ENCODE measurements around the gene PLOD1. TPM values are rescaled to one million over a fixed set of nuclear protein-coding genes. Genes with fewer than 3 reads are reported as not detected.

Gene PLOD1
- total and polyA plus RNA-seq, 2 donors: 12.8 to 13.7 TPM

DNA sequence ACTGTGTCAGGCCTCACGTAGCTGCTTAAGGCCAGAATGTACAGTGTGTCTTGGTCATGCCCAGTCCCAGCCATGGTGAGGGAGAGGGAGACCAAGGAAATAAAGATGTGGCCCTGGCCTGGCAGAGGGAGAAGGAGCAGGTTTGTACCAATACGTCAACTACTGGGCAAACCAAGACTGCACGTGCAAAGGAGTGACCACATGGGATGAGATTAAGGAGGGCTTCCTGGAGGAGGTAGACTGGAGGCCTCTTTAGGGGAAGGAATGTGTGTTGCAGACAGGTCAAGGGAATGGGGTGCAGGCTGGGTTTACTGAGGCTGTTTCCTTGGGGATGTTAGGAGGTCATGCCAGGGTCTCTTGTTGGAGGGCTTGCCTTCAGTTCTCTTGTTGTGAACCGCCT, 7.8 kb downstream of the PLOD1 start:
- H3K36me3 ChIP-seq (ENCODE audit: control insufficient read depth in 2 of 2, insufficient read depth in 2 of 2, low read length in 1 of 2): no peaks in the 10 kb centered on the region
- H3K4me1 ChIP-seq (ENCODE audit: control insufficient read depth in 2 of 2, insufficient read depth in 2 of 2, low read length in 2 of 2): no peaks in the 10 kb centered on the region
- H3K9me3 ChIP-seq (ENCODE audit: control insufficient read depth in 2 of 2, insufficient read depth in 1 of 2, low read length in 1 of 2): no peaks in the 10 kb centered on the region
- no peak for DNase-seq (ENCODE audit: low read depth in 6 of 9, low spot score in 9 of 9)
- no peaks in the 10 kb centered on the region for H3K27me3 ChIP-seq (ENCODE audit: control insufficient read depth in 2 of 2, insufficient read depth in 1 of 2, low read length in 1 of 2)
- no peak overlapping the region for H3K4me3 ChIP-seq (ENCODE audit: low read length in 2 of 2)
- H3K27ac ChIP-seq (ENCODE audit: low read depth in 1 of 2, low read length in 1 of 2): no peak overlapping the region
- WGBS: 96% methylated on average over 4 of the region's 4 CpGs

DNA sequence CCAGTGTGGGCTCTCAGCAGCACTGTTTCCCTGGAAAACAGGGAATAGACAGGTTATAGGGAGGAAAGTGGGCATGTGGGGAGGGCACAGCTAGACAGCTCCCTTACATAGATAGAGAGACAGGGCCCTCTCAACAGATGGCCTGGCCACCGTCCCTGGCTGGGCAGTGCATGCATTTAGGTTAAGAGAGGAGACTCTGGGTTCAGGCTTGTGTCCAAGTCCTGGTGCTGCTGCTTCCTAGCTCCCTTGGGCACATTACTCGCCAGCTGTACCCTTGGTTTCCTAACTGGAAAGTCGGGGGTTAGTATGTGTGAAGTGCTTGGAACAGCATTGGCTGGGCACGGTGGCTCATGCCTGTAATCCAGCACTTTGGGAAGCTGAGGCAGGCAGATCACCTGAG, 9.1 kb downstream of the PLOD1 start:
- Histone ChIP-seq H3K36me3 (ENCODE audit: control insufficient read depth in 2 of 2, insufficient read depth in 2 of 2, low read length in 1 of 2) (no peaks in the 10 kb centered on the region), H3K4me3 (ENCODE audit: low read length in 2 of 2) (no peak overlapping the region), H3K9me3 (ENCODE audit: control insufficient read depth in 2 of 2, insufficient read depth in 1 of 2, low read length in 1 of 2) (no peaks in the 10 kb centered on the region), H3K27me3 (ENCODE audit: control insufficient read depth in 2 of 2, insufficient read depth in 1 of 2, low read length in 1 of 2) (no peaks in the 10 kb centered on the region), H3K27ac (ENCODE audit: low read depth in 1 of 2, low read length in 1 of 2) (no peak overlapping the region), H3K4me1 (ENCODE audit: control insufficient read depth in 2 of 2, insufficient read depth in 2 of 2, low read length in 2 of 2) (no peaks in the 10 kb centered on the region)
- no peak for DNase-seq (ENCODE audit: low read depth in 6 of 9, low spot score in 9 of 9)
- 96% methylated on average over 4 of the region's 4 CpGs for WGBS

DNA sequence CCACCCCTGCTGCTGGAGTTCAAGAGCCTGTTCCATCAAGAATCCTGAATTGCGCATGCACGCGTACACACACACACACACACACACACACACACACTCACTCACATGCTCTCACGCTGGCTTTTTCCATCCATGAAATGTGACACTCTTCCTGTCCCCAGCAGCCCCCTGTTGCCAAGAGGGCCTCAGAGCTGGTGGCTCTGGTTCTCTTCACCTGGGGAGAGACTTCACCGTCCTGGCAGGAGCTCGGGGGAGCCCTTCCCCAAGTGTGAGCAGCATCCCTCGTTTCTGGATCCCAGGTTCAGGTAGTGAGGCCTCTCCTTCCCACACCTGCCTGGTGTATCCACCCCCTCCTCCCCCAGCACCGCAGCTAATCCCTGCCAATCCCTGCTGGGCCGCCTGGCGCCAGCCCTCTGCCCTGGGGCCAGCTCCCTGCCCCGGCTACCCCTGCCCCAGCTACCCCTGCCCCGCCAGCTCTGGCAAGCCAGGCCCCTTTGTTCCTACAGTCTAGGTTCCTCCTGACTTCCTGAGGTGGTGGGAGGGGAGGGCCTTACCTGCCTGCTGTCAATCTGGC, 9.9 kb downstream of the PLOD1 start:
- DNase-seq (ENCODE audit: low read depth in 6 of 9, low spot score in 9 of 9): no peak
- Histone ChIP-seq H3K4me1 (ENCODE audit: control insufficient read depth in 2 of 2, insufficient read depth in 2 of 2, low read length in 2 of 2) (no peaks in the 10 kb centered on the region), H3K9me3 (ENCODE audit: control insufficient read depth in 2 of 2, insufficient read depth in 1 of 2, low read length in 1 of 2) (no peaks in the 10 kb centered on the region), H3K27ac (ENCODE audit: low read depth in 1 of 2, low read length in 1 of 2) (no peak overlapping the region), H3K36me3 (ENCODE audit: control insufficient read depth in 2 of 2, insufficient read depth in 2 of 2, low read length in 1 of 2) (no peaks in the 10 kb centered on the region), H3K4me3 (ENCODE audit: low read length in 2 of 2) (no peak overlapping the region), H3K27me3 (ENCODE audit: control insufficient read depth in 2 of 2, insufficient read depth in 1 of 2, low read length in 1 of 2) (no peaks in the 10 kb centered on the region)
- WGBS: 86% methylated on average over 12 of the region's 12 CpGs

DNA sequence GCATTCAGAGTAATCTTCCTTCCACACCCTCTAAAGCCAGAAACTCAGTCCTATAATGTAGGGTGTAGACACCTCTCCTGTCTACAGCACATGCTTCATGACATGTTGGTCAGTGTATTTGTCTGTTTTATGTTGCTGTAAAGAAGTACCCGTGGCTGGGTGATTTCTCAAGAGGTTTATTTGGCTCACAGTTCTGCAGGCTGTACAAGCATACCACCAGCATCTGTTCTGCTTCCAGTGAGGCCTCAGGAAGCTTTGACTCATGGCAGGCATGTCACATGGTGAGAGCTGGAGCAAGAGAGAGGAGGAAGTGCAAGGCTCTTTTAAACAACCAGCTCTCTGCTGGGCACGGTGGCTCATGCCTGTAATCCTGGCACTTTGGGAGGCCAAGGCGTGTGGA, 12.1 kb downstream of the PLOD1 start:
- H3K27me3 ChIP-seq (ENCODE audit: control insufficient read depth in 2 of 2, insufficient read depth in 1 of 2, low read length in 1 of 2): no peaks in the 10 kb centered on the region
- DNase-seq (ENCODE audit: low read depth in 6 of 9, low spot score in 9 of 9): no peak
- no peaks in the 10 kb centered on the region for H3K4me1 ChIP-seq (ENCODE audit: control insufficient read depth in 2 of 2, insufficient read depth in 2 of 2, low read length in 2 of 2)
- H3K36me3 ChIP-seq (ENCODE audit: control insufficient read depth in 2 of 2, insufficient read depth in 2 of 2, low read length in 1 of 2): no peaks in the 10 kb centered on the region
- WGBS: 90% methylated on average over 3 of the region's 3 CpGs
- no peak overlapping the region for H3K27ac ChIP-seq (ENCODE audit: low read depth in 1 of 2, low read length in 1 of 2)
- no peak overlapping the region for H3K4me3 ChIP-seq (ENCODE audit: low read length in 2 of 2)
- no peaks in the 10 kb centered on the region for H3K9me3 ChIP-seq (ENCODE audit: control insufficient read depth in 2 of 2, insufficient read depth in 1 of 2, low read length in 1 of 2)

DNA sequence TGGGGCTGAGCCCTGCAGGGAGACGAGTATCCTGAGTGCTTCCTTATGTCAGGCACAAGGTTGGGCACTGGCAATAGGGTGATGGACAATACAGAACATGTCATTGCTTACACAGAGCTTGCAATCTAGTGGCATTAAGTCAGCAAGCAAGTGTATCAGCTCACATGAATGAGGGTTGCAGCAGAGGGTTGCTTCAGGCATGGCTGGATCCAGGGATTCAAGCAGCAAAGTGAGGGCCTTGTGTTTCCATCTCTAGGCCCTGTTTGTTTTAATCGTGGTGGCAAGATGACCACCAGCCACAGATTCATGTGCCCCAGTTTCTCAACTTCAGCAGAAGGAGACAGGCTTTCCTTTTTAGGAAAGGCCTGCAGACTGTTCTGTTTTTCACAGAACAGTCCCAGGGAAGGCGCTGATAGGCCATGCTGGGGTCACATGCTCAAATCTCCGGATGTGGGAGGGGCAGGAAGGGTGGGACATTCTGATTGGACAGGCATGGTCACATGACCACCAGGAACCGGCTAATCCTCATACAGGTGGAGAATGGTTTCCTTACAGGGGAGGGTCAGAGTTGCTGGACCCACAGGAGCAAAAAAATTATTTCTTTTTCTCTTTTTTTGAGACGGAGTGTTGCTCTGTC, 14.4 kb downstream of the PLOD1 start:
- no peak for DNase-seq (ENCODE audit: low read depth in 6 of 9, low spot score in 9 of 9)
- Histone ChIP-seq H3K9me3 (ENCODE audit: control insufficient read depth in 2 of 2, insufficient read depth in 1 of 2, low read length in 1 of 2) (no peaks in the 10 kb centered on the region), H3K4me1 (ENCODE audit: control insufficient read depth in 2 of 2, insufficient read depth in 2 of 2, low read length in 2 of 2) (no peaks in the 10 kb centered on the region), H3K27ac (ENCODE audit: low read depth in 1 of 2, low read length in 1 of 2) (no peak overlapping the region), H3K36me3 (ENCODE audit: control insufficient read depth in 2 of 2, insufficient read depth in 2 of 2, low read length in 1 of 2) (no peaks in the 10 kb centered on the region), H3K4me3 (ENCODE audit: low read length in 2 of 2) (no peak overlapping the region), H3K27me3 (ENCODE audit: control insufficient read depth in 2 of 2, insufficient read depth in 1 of 2, low read length in 1 of 2) (no peaks in the 10 kb centered on the region)
- 95% methylated on average over 6 of the region's 6 CpGs for WGBS

DNA sequence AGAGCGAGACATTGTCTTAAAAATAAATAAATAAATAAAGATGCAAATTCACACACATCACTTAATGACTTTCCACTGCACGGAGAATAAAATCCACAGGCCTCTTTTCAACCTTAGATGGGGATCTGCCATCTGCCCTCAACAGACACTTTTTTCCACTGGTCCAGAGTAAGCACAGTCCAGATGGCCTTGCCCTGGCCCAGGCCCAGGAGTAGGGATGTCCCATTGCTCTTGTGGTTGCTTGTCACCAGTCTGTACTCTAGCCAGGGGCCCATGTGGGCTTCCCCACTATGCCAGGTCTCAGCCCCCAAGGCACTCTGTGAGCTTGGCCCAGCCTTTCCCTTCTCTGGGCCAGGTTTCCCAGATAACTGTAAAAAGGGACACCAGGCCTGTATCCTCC, 17.4 kb downstream of the PLOD1 start:
- DNase-seq (ENCODE audit: low read depth in 6 of 9, low spot score in 9 of 9): no peak
- Histone ChIP-seq H3K4me1 (ENCODE audit: control insufficient read depth in 2 of 2, insufficient read depth in 2 of 2, low read length in 2 of 2) (no peaks in the 10 kb centered on the region), H3K4me3 (ENCODE audit: low read length in 2 of 2) (no peak overlapping the region), H3K9me3 (ENCODE audit: control insufficient read depth in 2 of 2, insufficient read depth in 1 of 2, low read length in 1 of 2) (no peaks in the 10 kb centered on the region), H3K27ac (ENCODE audit: low read depth in 1 of 2, low read length in 1 of 2) (no peak overlapping the region), H3K36me3 (ENCODE audit: control insufficient read depth in 2 of 2, insufficient read depth in 2 of 2, low read length in 1 of 2) (no peaks in the 10 kb centered on the region), H3K27me3 (ENCODE audit: control insufficient read depth in 2 of 2, insufficient read depth in 1 of 2, low read length in 1 of 2) (no peaks in the 10 kb centered on the region)
- 94% methylated on average over 2 of the region's 2 CpGs for WGBS

DNA sequence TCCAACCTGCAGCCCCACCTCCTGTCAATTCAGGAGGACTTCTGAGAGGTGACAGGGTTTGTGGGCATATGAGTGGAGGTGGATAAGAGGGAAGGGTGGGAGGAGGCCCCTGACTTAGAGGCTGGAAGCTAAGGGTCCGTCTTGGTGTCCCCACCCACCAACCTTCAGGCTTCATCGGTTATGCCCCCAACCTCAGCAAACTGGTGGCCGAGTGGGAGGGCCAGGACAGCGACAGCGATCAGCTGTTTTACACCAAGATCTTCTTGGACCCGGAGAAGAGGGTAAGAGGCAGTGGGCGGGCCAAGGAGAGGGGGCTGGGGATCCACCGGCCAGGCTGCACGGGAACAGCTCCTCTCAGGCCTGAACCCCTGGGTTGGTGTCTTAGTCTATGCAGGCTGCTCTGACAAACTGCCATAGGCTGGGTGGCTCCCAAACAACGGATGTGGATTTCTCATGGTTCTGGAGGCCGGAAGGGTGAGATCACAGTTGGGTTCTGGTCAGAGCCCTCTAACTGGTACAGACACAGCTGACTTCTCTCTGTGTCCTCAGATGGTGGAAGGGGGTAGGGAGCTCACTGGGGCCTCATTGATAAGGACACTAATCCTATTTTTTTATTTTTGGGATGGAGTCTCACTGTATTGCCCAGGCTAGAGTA, 18.1 kb downstream of the PLOD1 start:
- DNase-seq (ENCODE audit: low read depth in 6 of 9, low spot score in 9 of 9): no peak
- Histone ChIP-seq H3K27me3 (ENCODE audit: control insufficient read depth in 2 of 2, insufficient read depth in 1 of 2, low read length in 1 of 2) (no peaks in the 10 kb centered on the region), H3K9me3 (ENCODE audit: control insufficient read depth in 2 of 2, insufficient read depth in 1 of 2, low read length in 1 of 2) (no peaks in the 10 kb centered on the region), H3K36me3 (ENCODE audit: control insufficient read depth in 2 of 2, insufficient read depth in 2 of 2, low read length in 1 of 2) (no peaks in the 10 kb centered on the region), H3K4me1 (ENCODE audit: control insufficient read depth in 2 of 2, insufficient read depth in 2 of 2, low read length in 2 of 2) (no peaks in the 10 kb centered on the region), H3K4me3 (ENCODE audit: low read length in 2 of 2) (no peak overlapping the region), H3K27ac (ENCODE audit: low read depth in 1 of 2, low read length in 1 of 2) (no peak overlapping the region)
- WGBS: 93% methylated on average over 11 of the region's 11 CpGs

DNA sequence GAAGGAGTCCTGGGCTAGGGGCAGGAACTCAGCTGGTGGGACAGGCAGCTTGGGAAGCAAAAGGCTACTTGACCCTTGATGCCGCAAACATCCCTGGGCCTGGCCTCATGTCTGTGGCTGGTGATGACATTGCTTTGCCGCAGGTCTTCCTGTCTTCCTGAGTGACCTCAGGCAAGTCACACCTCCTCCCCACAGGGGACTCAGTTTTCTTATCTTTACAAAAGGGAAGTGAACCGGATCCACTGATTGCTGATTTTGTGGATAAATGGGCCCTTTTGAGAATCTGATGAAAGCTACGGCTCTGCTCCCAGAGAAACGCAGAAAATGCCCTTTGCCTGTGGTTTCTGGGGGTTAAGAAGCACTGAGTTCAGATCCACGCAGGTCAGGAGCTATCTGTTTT, 20.7 kb downstream of the PLOD1 start:
- no peaks in the 10 kb centered on the region for H3K9me3 ChIP-seq (ENCODE audit: control insufficient read depth in 2 of 2, insufficient read depth in 1 of 2, low read length in 1 of 2)
- no peaks in the 10 kb centered on the region for H3K4me1 ChIP-seq (ENCODE audit: control insufficient read depth in 2 of 2, insufficient read depth in 2 of 2, low read length in 2 of 2)
- H3K27ac ChIP-seq (ENCODE audit: low read depth in 1 of 2, low read length in 1 of 2): no peak overlapping the region
- no peak for DNase-seq (ENCODE audit: low read depth in 6 of 9, low spot score in 9 of 9)
- H3K4me3 ChIP-seq (ENCODE audit: low read length in 2 of 2): no peak overlapping the region
- no peaks in the 10 kb centered on the region for H3K36me3 ChIP-seq (ENCODE audit: control insufficient read depth in 2 of 2, insufficient read depth in 2 of 2, low read length in 1 of 2)
- H3K27me3 ChIP-seq (ENCODE audit: control insufficient read depth in 2 of 2, insufficient read depth in 1 of 2, low read length in 1 of 2): no peaks in the 10 kb centered on the region
- WGBS: 95% methylated on average over 6 of the region's 6 CpGs

DNA sequence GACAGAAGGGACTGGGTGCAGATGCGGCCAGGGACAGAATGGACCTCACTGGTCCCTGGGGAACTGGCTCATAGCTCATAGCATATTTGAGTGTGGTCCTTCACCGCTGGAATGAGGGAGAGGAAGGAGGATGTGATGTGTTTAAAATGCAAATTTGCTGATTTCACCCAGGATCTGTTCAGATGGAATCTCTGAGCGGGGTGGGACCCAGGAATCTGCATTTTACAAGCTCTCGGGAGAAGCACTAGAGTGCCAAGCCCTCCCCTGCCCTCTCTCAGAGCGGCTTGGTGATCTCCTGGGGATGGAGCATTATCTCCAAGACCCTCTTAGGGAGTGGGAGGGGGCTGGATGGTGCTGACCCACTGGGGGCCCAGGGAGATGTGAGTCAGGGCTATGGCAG, 22.9 kb downstream of the PLOD1 start:
- Histone ChIP-seq H3K4me1 (ENCODE audit: control insufficient read depth in 2 of 2, insufficient read depth in 2 of 2, low read length in 2 of 2) (no peaks in the 10 kb centered on the region), H3K4me3 (ENCODE audit: low read length in 2 of 2) (no peak overlapping the region), H3K27ac (ENCODE audit: low read depth in 1 of 2, low read length in 1 of 2) (no peak overlapping the region), H3K27me3 (ENCODE audit: control insufficient read depth in 2 of 2, insufficient read depth in 1 of 2, low read length in 1 of 2) (no peaks in the 10 kb centered on the region), H3K9me3 (ENCODE audit: control insufficient read depth in 2 of 2, insufficient read depth in 1 of 2, low read length in 1 of 2) (no peaks in the 10 kb centered on the region), H3K36me3 (ENCODE audit: control insufficient read depth in 2 of 2, insufficient read depth in 2 of 2, low read length in 1 of 2) (no peaks in the 10 kb centered on the region)
- DNase-seq (ENCODE audit: low read depth in 6 of 9, low spot score in 9 of 9): no peak
- WGBS: 84% methylated on average over 5 of the region's 5 CpGs
